ENCODE measurements around the gene NTM. TPM values are rescaled to one million over a fixed set of nuclear protein-coding genes. Genes with fewer than 3 reads are reported as not detected.

Gene NTM
- total RNA-seq, 1 donor from 2014 or later, result 82.7 TPM

DNA sequence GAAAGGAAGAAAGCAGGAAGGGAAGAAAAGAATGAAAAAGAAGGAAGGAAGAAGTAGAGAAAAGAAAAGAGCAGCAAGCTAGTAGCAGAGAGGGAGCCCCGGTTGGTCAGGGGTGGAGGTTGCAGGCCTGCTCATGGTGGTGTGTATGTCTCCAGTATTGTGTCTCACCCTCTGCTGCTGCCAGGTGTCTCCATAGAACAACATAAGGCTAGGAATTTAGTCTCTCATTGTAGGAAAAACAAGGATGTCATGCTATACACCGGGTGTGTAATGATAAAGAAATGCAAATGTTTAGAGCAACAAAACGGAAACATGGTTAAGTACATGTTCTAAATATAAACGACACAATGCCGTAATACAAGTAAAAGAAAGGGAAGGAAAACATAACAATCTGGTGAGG, 342.5 kb downstream of the NTM start:
- no peak for DNase-seq (ENCODE audit: extremely low spot score, unreplicated experiment)
- H3K36me3 Mint-ChIP-seq (ENCODE audit: unreplicated experiment), result no peaks in the 10 kb centered on the region
- peaks cover 43% of the 10 kb centered on the region for H3K27me3 Mint-ChIP-seq (ENCODE audit: unreplicated experiment)
- TF ChIP-seq, protein P1, sequence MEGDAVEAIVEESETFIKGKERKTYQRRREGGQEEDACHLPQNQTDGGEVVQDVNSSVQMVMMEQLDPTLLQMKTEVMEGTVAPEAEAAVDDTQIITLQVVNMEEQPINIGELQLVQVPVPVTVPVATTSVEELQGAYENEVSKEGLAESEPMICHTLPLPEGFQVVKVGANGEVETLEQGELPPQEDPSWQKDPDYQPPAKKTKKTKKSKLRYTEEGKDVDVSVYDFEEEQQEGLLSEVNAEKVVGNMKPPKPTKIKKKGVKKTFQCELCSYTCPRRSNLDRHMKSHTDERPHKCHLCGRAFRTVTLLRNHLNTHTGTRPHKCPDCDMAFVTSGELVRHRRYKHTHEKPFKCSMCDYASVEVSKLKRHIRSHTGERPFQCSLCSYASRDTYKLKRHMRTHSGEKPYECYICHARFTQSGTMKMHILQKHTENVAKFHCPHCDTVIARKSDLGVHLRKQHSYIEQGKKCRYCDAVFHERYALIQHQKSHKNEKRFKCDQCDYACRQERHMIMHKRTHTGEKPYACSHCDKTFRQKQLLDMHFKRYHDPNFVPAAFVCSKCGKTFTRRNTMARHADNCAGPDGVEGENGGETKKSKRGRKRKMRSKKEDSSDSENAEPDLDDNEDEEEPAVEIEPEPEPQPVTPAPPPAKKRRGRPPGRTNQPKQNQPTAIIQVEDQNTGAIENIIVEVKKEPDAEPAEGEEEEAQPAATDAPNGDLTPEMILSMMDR (IDR thresholded peaks at IDR 0.05), result no peak
- H3K4me3 Mint-ChIP-seq (ENCODE audit: unreplicated experiment), result no peak overlapping the region
- no peak overlapping the region for H3K27ac Mint-ChIP-seq (ENCODE audit: unreplicated experiment)
- no peaks in the 10 kb centered on the region for H3K4me1 Mint-ChIP-seq (ENCODE audit: unreplicated experiment)
- no peaks in the 10 kb centered on the region for H3K9me3 Mint-ChIP-seq (ENCODE audit: unreplicated experiment)

DNA sequence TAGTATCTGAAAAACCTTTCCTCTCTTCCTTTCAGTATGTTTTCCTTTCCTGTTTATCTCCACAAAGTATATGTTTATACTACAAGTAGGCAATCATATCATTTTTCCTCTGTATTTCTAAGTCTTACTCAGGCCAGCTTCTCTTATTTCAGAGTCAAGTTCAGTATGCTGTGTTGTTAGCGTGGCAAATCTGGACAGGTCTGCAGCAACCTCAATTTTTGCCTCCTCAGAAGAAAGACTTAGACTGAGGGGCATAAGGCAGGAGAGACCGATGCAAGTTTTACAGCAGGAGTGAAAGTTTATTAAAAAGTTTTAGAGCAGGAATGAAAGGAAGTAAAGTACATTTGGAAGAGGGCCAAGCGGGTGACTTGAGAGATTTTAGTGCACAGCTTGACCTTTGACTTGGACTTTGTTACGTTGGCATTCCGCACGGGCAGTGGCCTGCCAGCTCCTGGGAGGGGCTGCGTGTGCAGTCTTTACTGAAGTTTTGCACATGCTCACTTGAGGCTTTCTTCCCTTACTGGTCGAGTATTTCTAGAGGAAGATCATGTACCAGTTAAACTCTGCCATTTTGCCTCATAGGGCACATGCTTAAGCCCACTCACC, 343.2 kb downstream of the NTM start:
- Mint-ChIP-seq H3K4me1 (ENCODE audit: unreplicated experiment) (no peaks in the 10 kb centered on the region), H3K27ac (ENCODE audit: unreplicated experiment) (no peak overlapping the region), H3K27me3 (ENCODE audit: unreplicated experiment) (peaks cover 48% of the 10 kb centered on the region), H3K4me3 (ENCODE audit: unreplicated experiment) (no peak overlapping the region), H3K36me3 (ENCODE audit: unreplicated experiment) (no peaks in the 10 kb centered on the region), H3K9me3 (ENCODE audit: unreplicated experiment) (no peaks in the 10 kb centered on the region)
- TF ChIP-seq, protein P1 (IDR thresholded peaks at IDR 0.05), result no peak
- no peak for DNase-seq (ENCODE audit: extremely low spot score, unreplicated experiment)

DNA sequence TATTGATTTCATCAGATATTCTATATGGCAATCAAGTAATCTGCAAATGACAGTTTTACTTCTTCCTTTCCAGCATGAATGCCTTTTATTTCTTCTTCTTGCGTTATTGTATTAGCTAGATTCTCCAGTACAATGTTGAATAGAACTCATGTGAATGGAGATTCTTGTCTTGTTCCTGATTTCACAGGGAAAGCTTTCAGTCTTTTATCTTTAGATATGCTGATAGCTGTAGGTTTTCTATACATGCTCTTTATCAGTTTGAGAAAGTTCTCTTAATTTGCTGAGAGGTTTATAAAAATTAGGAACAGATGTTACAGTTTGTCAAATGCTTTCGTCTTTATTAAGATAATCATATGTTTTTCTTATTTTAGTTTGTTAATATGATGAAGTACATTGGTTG, 347.2 kb downstream of the NTM start:
- Mint-ChIP-seq H3K27ac (ENCODE audit: unreplicated experiment) (no peak overlapping the region), H3K4me1 (ENCODE audit: unreplicated experiment) (no peaks in the 10 kb centered on the region), H3K36me3 (ENCODE audit: unreplicated experiment) (no peaks in the 10 kb centered on the region), H3K9me3 (ENCODE audit: unreplicated experiment) (no peaks in the 10 kb centered on the region), H3K4me3 (ENCODE audit: unreplicated experiment) (no peak overlapping the region), H3K27me3 (ENCODE audit: unreplicated experiment) (peaks cover 44% of the 10 kb centered on the region)
- TF ChIP-seq, protein P1 (IDR thresholded peaks at IDR 0.05), result no peak
- no peak for DNase-seq (ENCODE audit: extremely low spot score, unreplicated experiment)

DNA sequence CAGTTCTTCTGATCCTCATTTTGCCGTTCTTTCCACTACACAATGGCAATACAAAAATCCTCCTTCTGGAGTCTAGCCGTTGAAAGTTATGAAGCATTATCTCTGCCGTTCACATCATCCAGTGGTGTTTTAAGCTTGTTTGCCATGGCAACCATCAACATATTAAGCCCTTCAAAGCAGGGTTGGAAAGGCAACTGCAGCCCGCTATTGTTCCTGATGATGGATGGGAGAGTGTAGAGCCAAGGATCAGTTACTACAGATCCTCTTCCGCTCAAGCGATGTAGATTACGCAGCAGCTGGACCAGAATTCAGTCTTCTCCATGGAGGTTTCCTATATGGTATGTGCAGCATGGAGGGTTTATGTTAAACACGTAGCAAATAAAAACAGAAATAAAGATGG, 352.7 kb downstream of the NTM start:
- Mint-ChIP-seq H3K27me3 (ENCODE audit: unreplicated experiment) (peaks cover 35% of the 10 kb centered on the region), H3K27ac (ENCODE audit: unreplicated experiment) (no peak overlapping the region), H3K4me3 (ENCODE audit: unreplicated experiment) (no peak overlapping the region), H3K4me1 (ENCODE audit: unreplicated experiment) (no peaks in the 10 kb centered on the region), H3K9me3 (ENCODE audit: unreplicated experiment) (no peaks in the 10 kb centered on the region), H3K36me3 (ENCODE audit: unreplicated experiment) (no peaks in the 10 kb centered on the region)
- no peak for DNase-seq (ENCODE audit: extremely low spot score, unreplicated experiment)
- TF ChIP-seq, protein P1 (IDR thresholded peaks at IDR 0.05), result no peak

DNA sequence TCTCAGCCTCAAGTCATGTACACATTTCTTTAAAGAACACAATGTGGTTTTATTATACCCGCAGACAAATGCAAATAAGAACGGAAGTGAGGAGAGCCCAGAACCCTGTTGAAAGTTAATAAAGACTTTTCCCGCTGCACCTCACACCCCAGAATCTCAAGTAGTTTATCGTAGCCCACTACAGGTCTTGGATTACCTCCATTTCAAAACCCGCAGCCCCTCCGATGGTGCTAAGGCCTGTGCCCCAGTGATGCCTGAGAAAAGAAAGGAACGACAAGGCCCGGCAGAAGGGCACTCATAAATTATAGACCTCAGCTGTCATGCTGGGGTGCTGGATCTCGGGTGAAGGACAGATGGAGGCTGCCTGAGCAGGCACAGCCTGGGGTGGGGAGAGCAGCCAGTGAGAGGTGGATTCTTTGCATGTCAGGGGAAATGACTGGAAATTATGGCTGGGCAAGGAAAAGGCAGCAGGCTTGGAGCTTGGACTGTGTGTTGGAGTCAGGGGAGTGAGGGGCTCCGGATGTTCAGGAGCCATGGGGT, 354.1 kb downstream of the NTM start:
- TF ChIP-seq, protein P1 (IDR thresholded peaks at IDR 0.05), result no peak
- H3K27me3 Mint-ChIP-seq (ENCODE audit: unreplicated experiment), result peaks cover 25% of the 10 kb centered on the region
- DNase-seq (ENCODE audit: extremely low spot score, unreplicated experiment), result no peak
- no peaks in the 10 kb centered on the region for H3K36me3 Mint-ChIP-seq (ENCODE audit: unreplicated experiment)
- no peaks in the 10 kb centered on the region for H3K9me3 Mint-ChIP-seq (ENCODE audit: unreplicated experiment)
- H3K4me3 Mint-ChIP-seq (ENCODE audit: unreplicated experiment), result no peak overlapping the region
- no peaks in the 10 kb centered on the region for H3K4me1 Mint-ChIP-seq (ENCODE audit: unreplicated experiment)
- H3K27ac Mint-ChIP-seq (ENCODE audit: unreplicated experiment), result no peak overlapping the region

Data from osteocyte (in vitro differentiated cells).